Uterus (tissue), 2 donors: ENCODE data around the gene LMBRD1.

Experiments
- CTCF ChIP-seq, 4 experiments: fragments of 200-600 bp in 2 of 4; fragments of 450-650 bp in 2 of 4; sonication (generic) in 2 of 4; IDR thresholded peaks; one replicate each; pipeline ENCODE4 v1.5.1; 2016 to 2019; ENCODE audit warnings: antibody characterized with exemption in 4 of 4, mild to moderate bottlenecking in 2 of 4, moderate library complexity in 1 of 4
- POLR2A ChIP-seq, 2 donors: fragments of 450-650 bp; IDR thresholded peaks; one replicate each; pipeline ENCODE4 v1.6.1; 2016; ENCODE audit warnings: antibody characterized with exemption in 2 of 2, mild to moderate bottlenecking in 1 of 2, moderate library complexity in 1 of 2

GRCh38 chr6:69663215-69663614 lies 133.6 kb downstream of the LMBRD1 start:
- TF ChIP-seq CTCF (IDR thresholded peaks at IDR 0.05) (no peak), POLR2A (IDR thresholded peaks at IDR 0.05) (no peak)
